Cerebellar cortex (tissue), 1 donor: ENCODE results near the gene DDX6.

ENCODE experiments used
- DNase-seq: peaks from one replicate; pipeline ENCODE4 v3.0.0-alpha.2; 2015; ENCODE audit warnings: low spot score

The DDX6 gene

GRCh38 chr11:118699506-118700220 lies 91.3 kb downstream of the DDX6 start:
- DNase-seq = no peak
